HG02642 (cell line): ENCODE data around the gene CALHM3.

Experiments used
- ATAC-seq: cut with Tn5 transposase; IDR thresholded peaks from one replicate; pipeline ENCODE4 v1.9.1; 2021; ENCODE audit warnings: mild to moderate bottlenecking; ENCODE audit not compliant: unreplicated experiment, poor library complexity

The CALHM3 gene

DNA sequence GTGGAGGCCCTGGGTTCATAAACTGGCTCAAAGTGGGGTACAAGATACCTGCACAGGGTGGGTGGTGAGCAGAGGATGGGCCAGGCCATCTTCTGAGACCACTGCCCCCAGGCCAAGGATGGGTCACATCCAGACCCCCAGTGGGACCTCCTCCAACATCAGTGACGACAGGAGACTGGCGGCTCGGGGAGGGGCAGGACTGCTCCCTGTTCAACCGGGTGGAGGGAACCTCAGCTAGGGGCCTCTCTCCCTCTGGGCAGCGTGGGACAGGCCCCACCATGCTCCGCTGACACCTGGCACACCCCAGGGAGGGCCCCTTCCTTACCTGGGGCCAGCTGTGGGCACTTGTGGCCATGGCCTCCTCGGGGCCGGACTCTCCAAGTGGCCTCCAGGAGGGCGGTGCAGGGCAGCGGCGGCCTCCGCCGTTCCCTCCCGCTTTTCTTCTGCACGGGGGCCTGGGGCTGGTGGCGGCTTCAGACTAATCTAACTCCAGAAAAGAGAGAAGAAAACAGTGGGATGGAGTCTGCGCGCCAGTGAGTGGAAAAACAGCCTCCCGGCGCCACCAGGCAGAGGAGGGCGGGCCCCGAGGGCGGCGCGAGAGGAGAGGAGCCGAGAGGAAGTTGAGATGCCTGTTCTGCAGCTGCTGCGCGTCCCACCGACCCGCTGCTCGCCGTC lies 27.1 kb downstream of the CALHM3 start, which contains the start of gene CALHM2:
CALHM2 (minus strand) TSS at position 540 of the 675 bp plus-strand sequence. CDS start 2,429 bp downstream, outside the sequence.
- ATAC-seq: peak; percentile 67

DNA sequence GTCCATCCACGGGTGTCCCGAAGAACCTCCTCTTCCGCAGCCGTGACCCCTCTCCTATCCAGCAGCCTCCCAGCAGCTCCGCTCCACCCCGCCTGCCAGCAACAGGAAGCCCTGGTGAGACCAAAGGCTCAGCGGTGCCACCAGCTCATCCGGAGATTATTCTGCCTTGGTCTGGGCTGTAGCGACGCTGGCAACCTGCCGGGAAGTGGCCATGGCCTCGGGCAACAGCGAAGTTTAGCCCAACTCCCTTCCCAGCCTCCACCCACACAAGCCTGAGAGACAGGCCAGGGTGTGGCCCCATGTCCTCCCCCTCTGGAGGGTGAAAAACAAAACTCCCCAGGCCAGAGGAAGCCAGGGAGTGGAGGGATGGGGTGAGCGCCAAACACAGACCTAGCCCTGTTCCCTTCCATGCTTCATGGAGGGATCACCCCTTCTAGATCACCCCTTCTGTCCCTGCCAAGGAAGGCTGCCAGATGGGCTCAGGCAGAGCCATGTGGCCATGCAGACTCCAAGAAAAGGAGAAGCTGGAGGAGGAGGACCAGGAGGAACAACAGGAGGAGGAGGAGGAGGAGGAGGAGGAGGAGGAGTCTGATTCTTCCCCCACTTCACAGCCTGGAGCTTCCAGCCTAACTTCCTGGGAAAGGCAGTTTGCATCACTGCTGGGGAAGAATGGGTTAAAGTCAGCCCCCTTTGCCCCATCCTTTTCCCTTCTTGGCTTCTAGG lies 27.8 kb downstream of the CALHM3 start:
- ATAC-seq: no peak

- ATAC-seq: no peak
Observed at GRCh38 chr10:103450201-103450695, 28.8 kb downstream of the CALHM3 start.

DNA sequence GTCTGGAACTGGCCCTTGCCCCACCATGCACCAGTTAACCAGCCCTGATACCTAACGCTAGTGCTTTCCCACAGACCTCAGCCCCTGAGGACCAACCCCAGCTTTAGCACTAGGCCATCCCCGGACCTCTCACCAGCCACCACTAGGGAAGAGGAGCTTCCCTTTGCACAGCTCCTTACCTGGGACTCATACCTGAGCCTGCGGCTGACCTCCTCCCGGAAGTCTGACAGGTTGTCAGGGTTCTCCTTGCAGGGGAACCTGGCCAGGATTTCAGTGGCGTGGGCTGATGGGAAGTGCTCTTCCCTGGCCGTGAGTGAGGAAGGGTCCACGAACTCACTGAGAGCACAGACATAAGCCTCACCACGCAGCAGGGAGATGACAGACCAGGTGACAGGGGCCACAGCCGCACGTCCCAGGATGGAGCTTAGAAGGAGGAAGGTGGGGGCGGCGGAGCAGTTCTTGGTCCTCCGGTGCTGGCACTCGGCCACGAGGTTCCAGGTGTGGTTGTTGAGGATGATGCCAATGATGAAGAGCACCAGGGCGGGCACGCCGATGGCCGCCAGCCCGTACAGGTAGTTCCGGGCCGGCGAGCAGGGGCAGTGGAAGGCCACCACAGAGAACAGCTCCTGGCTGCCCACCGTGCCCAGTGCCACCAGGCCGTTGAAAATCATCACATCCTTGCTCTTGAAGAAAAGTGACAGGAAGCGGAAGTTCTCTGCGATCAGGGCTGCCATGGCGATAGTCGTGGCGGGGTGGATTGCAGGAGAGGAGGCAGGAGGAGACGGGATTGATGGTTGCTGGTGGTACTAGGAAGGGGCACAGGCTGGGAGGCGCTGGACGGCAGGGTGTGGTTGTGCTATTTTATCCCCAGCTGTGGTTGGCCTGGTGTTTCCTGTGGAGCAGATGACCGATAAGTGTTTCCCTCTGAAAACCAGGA lies 29.6 kb downstream of the CALHM3 start:
- ATAC-seq: no peak

GRCh38 chr10:103448746-103449145 lies 30.3 kb downstream of the CALHM3 start:
- ATAC-seq: no peak

DNA sequence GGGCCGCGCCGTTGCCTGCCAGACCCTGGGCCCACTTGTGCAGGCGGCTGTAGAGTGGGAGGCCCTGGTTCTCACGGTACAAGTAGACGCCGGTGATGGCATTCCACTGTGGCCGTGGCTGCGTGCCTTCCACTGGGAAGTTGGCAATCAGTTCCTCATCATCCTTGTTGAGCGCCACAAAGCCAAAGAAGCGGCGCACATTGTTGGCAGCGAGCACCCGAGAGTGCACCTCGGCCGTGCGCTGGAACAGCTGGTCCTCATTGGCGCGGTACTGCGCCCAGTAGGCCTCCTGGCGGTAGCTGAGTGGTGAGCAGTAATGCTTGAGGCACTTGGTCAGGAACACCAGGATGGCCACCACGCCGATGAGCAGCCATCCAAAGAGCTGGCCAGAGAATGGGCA lies 31.9 kb downstream of the CALHM3 start:
- no peak for ATAC-seq

DNA sequence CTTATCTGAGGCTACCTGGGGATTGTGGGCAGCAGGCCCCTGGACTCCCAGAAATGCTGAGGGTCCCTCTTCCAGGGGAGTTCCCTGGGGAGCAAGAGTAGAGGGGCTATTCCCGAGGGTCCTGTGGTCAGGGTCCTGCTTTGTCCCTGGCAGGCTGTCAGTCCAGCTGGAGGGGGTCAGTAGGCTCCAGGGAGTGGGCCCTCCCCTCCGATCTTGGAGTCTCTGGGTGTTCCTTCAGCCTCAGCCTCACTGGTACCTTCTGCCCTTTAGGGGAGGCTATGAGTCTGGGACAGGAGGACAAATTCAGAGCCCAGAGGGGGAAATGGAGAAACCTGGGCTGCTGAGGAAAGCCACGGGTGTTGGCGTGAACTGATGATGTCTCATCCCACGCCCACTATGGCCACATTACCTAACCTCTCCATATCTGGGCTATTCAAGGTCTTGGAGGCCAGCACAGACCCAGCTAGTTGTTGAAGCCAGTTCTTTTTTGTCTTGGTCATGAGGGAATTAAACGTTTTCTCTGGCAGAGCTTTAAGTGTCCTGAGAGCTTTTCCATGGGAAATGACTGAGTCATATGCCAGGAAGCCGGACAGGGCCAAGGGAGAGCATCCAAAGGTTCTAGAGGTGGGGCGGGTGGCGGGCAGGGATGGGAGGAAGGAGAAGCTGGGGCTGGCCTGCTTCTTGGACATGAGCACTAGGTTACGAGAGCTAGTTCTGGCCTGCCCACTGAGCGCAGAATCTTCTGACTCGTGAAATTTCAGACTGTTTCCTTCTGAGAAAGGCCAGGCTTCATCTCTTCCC lies 33.1 kb downstream of the CALHM3 start:
- no peak for ATAC-seq

DNA sequence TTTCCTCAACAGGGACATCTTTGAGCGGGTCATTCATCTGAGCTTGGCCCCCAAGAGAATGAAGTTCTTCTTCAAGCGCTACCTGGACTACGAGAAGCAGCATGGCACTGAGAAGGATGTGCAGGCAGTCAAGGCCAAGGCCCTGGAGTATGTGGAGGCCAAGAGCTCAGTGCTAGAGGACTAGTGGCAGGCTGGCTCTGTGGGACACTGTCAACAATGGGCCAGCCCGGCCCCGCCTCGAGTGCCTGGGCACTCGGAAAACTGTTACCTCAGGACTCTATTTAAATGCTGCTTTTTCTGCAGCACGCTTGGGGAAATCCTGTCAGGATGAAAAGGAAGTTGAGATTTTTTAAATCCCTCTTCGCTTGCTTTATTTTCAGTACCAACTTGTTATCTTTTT lies 33.7 kb downstream of the CALHM3 start:
- ATAC-seq: no peak

- ATAC-seq: no peak
Observed at GRCh38 chr10:103444478-103444877, 34.6 kb downstream of the CALHM3 start.

- ATAC-seq: no peak
Observed at GRCh38 chr10:103443475-103444185, 35.4 kb downstream of the CALHM3 start.

DNA sequence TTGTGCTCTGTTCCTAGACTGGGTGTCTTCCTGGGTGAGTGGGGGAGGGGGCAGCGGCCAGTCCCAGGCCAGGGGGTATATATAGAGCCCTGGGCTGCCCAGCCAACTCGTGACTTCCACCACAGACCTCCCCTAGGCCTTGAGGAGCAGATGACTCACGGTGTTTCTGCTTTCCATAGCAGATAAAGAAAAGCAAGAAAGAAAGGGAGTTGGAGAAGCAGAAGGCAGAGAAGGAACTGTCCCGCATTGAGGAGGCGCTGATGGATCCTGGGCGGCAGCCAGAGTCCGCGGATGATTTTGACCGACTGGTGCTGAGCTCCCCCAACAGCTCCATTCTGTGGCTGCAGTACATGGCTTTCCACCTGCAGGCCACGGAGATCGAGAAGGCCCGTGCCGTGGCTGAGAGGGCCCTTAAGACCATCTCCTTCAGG lies 37.0 kb downstream of the CALHM3 start:
- ATAC-seq: no peak

- no peak for ATAC-seq
Observed at GRCh38 chr10:103441611-103442010, 37.4 kb downstream of the CALHM3 start.

- ATAC-seq: no peak
Observed at GRCh38 chr10:103441206-103441605, 37.8 kb downstream of the CALHM3 start.

DNA sequence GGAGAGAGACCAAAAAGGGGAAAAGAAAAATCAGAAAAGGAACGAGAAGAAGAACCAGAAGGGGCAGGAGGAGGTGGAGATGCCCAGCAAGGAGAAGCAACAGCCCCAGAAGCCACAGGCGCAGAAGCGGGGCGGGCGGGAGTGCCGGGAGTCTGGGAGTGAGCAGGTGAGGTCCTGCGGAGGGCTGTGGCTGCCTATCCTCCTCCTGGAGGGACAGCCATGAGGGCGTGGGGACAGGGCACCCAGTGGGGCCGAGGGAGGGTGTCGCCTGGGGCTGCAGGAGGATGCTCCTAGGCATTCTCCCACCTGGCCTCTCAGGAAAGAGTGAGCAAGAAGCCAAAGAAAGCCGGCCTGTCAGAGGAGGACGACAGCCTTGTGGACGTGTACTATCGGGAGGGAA lies 38.6 kb downstream of the CALHM3 start:
- ATAC-seq: no peak

- no peak for ATAC-seq
Observed at GRCh38 chr10:103439776-103440175, 39.3 kb downstream of the CALHM3 start.

DNA sequence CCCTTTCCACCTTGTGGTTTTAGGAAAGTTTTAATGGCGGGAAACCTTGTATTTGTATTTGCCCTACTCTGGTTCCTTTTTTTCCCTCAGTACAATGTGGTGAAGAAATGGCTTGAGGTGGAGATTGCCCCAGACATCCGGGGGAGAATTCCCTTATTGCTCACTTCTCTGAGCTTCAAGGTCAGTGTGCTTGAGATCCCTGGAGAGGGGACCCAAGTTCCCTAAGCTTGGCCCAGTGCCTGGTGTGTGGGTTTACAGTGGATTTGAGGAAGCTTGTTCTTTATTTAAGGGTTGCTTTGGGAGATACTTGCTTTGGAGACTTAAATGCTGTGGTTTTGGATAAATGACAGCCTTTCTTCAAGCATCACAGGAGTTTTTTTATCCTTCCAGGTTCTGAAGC lies 45.2 kb downstream of the CALHM3 start:
- no peak for ATAC-seq

DNA sequence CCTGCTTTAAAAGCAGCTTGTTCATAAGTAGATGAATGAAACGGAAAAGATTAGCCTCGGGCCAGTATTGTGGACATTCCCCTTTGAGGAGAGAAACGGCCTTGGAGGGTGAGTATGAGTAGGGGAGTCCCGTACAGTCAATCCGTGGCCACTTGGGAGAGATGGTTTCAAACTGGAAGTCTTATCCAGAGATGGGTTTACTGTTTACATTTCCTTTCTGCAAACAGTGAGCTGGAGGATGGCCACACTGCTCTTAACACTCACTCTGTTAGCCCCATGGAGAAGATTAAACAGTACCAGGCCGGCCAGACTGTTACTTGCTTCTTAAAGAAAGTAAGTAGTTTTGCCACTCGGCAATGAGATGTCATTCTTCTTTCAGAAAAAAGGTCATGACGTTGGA lies 47.1 kb downstream of the CALHM3 start:
- ATAC-seq: no peak

DNA sequence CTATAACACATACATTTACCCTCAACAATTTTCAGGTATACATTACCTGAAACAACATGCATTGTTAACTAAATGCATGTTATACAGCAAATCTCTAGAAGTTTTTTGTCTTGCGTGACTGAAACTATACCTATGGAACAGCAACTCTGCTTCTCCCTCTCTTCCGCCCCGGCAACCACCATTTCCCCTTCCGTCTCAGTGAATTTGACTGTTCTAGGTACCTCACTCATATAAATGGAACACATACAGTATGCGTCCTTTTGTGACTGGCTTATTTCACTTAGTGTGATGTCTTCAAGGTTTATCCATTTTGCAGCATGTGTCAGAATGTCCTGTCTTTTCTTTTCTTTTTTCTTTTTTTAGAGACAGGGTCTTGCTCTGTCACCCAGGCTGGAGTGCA lies 49.4 kb downstream of the CALHM3 start:
- no peak for ATAC-seq

DNA sequence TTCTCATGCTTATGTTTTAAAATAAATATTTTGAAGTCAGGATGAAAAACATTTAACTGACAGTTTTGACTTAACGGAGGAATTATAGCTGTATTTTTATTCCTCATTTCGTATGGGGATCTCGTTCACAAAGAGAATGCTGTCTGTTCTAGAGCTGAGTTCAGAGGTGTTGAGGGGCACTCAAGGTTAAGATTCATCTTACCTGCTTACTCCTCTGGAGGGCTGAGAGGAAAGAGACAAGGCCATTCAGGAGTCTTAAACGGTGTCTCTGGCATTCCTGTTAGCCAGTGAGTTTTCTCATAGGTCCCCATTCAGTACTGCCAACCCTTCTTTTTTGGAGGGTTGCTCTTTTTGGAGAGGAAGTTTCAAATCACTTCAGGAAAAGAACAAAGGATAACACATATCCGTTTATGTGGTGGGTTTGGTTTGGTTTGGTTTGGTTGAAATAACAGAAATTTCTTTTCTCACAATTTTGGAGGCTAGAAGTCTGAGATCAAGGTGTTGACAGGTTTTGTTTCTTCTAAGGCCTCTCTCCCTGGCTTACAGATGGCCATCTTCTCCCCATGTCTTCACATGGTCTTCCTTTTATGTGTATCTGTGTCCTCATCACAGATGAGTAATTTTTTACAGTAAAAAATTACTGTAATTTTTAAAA lies 49.9 kb downstream of the CALHM3 start:
- ATAC-seq: no peak
